OCI-LY1 (cell line): ENCODE data around the gene MPC2.

Experiments used
- CTCF ChIP-seq: fragments of 200-600 bp; sonication (generic), shearing (Covaris generic); IDR thresholded peaks from 2 replicates; pipeline ENCODE4 v1.5.1; 2017; ENCODE audit warnings: mild to moderate bottlenecking, antibody characterized with exemption, low read length, moderate library complexity, mixed read lengths
- EZH2 ChIP-seq: fragments of 200-600 bp; sonication (generic), shearing (Covaris generic); IDR thresholded peaks from 2 replicates; pipeline ENCODE4 v1.8.0; 2017; ENCODE audit warnings: borderline replicate concordance, mixed run types, mild to moderate bottlenecking, antibody characterized with exemption, low read length, moderate library complexity, mixed read lengths

- TF ChIP-seq CTCF (no peak), EZH2 (no peak)
These were observed 26.3 kb downstream of the MPC2 start for GRCh38 chr1:167910530-167910929.
